IgD-negative memory B cell (primary cell): ENCODE measurements around the gene SFTPA2. TPM values are rescaled to one million over a fixed set of nuclear protein-coding genes. Genes with fewer than 3 reads are reported as not detected.
"Not testable (repeated sequence)": the region's sequence is repeated elsewhere in the genome, so short reads cannot be mapped to it uniquely, and the experiment has no call there.

ENCODE experiments used
- H3K27ac Mint-ChIP-seq, 3 donors: one replicate each; pipeline ENCODE4 v1.8.0; 2020 to 2022; ENCODE audit warnings: mild to moderate bottlenecking in 3 of 3, mixed read lengths in 3 of 3, moderate library complexity in 1 of 3
- H3K27me3 Mint-ChIP-seq: one replicate; pipeline ENCODE4 v1.8.0; 2021; ENCODE audit warnings: mixed read lengths
- H3K36me3 Mint-ChIP-seq: one replicate; pipeline ENCODE4 v1.8.0; 2020; ENCODE audit warnings: mild to moderate bottlenecking, mixed read lengths
- H3K4me1 Mint-ChIP-seq, 3 donors: one replicate each; pipeline ENCODE4 v1.8.0; 2020 to 2022; ENCODE audit warnings: mixed read lengths in 3 of 3, mild to moderate bottlenecking in 1 of 3
- H3K4me3 Mint-ChIP-seq, 4 donors: one replicate each; pipeline ENCODE4 v1.8.0; 2020 to 2022; ENCODE audit warnings: mild to moderate bottlenecking in 4 of 4, mixed read lengths in 4 of 4, moderate library complexity in 3 of 4
- H3K9me3 Mint-ChIP-seq, 3 donors: one replicate each; pipeline ENCODE4 v1.8.0; 2020 to 2021; ENCODE audit warnings: mixed read lengths in 3 of 3, mild to moderate bottlenecking in 1 of 3
- polyA plus RNA-seq: library from polyadenylated mRNA; unstranded; fragments of 300-500 nt; fragmentation: Illumina TruSeq; gene quantifications from one replicate; pipeline ENCODE4 v1.2.3, GENCODE V29; 2021

The SFTPA2 gene
- not detected for polyA plus RNA-seq

GRCh38 chr10:79560160-79560709 lies at the start of gene SFTPA2:
SFTPA2 (minus strand) TSS chr10:79560407; CDS start chr10:79559483, 924 bp downstream.
- H3K27ac Mint-ChIP-seq: no peak within 1 kb of the TSS
- peaks cover 0 to 5% (median 1%) of the 10 kb centered on the region in 3 donors for H3K4me1 Mint-ChIP-seq
- no peaks in the 10 kb centered on the region for H3K9me3 Mint-ChIP-seq
- no peaks in the 10 kb centered on the region for H3K36me3 Mint-ChIP-seq
- H3K4me3 Mint-ChIP-seq: no peak within 1 kb of the TSS
- H3K27me3 Mint-ChIP-seq: peaks cover 11% of the 10 kb centered on the region

GRCh38 chr10:79608505-79609375 lies 48.5 kb upstream of the SFTPA2 start:
- H3K27me3 Mint-ChIP-seq: peaks cover 1% of the 10 kb centered on the region
- no peak overlapping the region for H3K4me3 Mint-ChIP-seq
- H3K9me3 Mint-ChIP-seq: no peaks in the 10 kb centered on the region
- H3K36me3 Mint-ChIP-seq: peaks cover 1% of the 10 kb centered on the region
- H3K27ac Mint-ChIP-seq: no peak overlapping the region
- H3K4me1 Mint-ChIP-seq: no peaks in the 10 kb centered on the region

- Mint-ChIP-seq H3K27me3 (peaks cover 1% of the 10 kb centered on the region), H3K4me1 (peaks cover 0 to 3% (median 3%) of the 10 kb centered on the region in 3 donors), H3K27ac (peak overlapping the region in 1 of 3 donors; percentile 65), H3K4me3 (no peak overlapping the region), H3K36me3 (peaks cover 1% of the 10 kb centered on the region), H3K9me3 (no peaks in the 10 kb centered on the region)
Measured at GRCh38 chr10:79605308-79605707, 45.1 kb upstream of the SFTPA2 start.

- Mint-ChIP-seq H3K36me3 (peaks cover 1% of the 10 kb centered on the region), H3K27ac (no peak overlapping the region), H3K4me1 (peaks cover 0 to 3% (median 3%) of the 10 kb centered on the region in 3 donors), H3K4me3 (no peak overlapping the region), H3K27me3 (peaks cover 1% of the 10 kb centered on the region), H3K9me3 (no peaks in the 10 kb centered on the region)
Measured at GRCh38 chr10:79604294-79604693, 44.1 kb upstream of the SFTPA2 start.

- peaks cover 0 to 8% (median 3%) of the 10 kb centered on the region in 3 donors for H3K9me3 Mint-ChIP-seq
Measured at GRCh38 chr10:79602953-79603352, 42.7 kb upstream of the SFTPA2 start.

GRCh38 chr10:79601939-79602338 lies 41.7 kb upstream of the SFTPA2 start:
- Mint-ChIP-seq H3K27me3 (peaks cover 1% of the 10 kb centered on the region), H3K36me3 (peaks cover 3% of the 10 kb centered on the region)

More at GRCh38 chr10:79602953-79603352, 42.7 kb upstream of the SFTPA2 start:
- no peak overlapping the region for H3K27ac Mint-ChIP-seq
- no peak overlapping the region for H3K4me3 Mint-ChIP-seq
- H3K27me3 Mint-ChIP-seq: peaks cover 1% of the 10 kb centered on the region
- peaks cover 0 to 3% (median 3%) of the 10 kb centered on the region in 3 donors for H3K4me1 Mint-ChIP-seq
- H3K36me3 Mint-ChIP-seq: no peaks in the 10 kb centered on the region

GRCh38 chr10:79599644-79600043 lies 39.4 kb upstream of the SFTPA2 start:
- not testable (repeated sequence) for H3K27ac Mint-ChIP-seq, H3K27me3 Mint-ChIP-seq, H3K4me1 Mint-ChIP-seq, H3K36me3 Mint-ChIP-seq
- Mint-ChIP-seq H3K4me3 (peak overlapping the region in 1 of 4 donors; percentile 64), H3K9me3 (peaks cover 4 to 17% (median 8%) of the 10 kb centered on the region in 3 donors)

More at GRCh38 chr10:79601939-79602338, 41.7 kb upstream of the SFTPA2 start:
- H3K4me1 Mint-ChIP-seq: peaks cover 0 to 3% (median 3%) of the 10 kb centered on the region in 3 donors
- H3K4me3 Mint-ChIP-seq: no peak overlapping the region
- H3K9me3 Mint-ChIP-seq: peaks cover 2 to 17% (median 6%) of the 10 kb centered on the region in 3 donors
- H3K27ac Mint-ChIP-seq: peak overlapping the region in 1 of 3 donors; percentile 18

- Mint-ChIP-seq H3K27ac (no peak overlapping the region), H3K36me3 (peaks cover 3% of the 10 kb centered on the region), H3K4me1 (no peaks in the 10 kb centered on the region), H3K27me3 (peaks cover 7% of the 10 kb centered on the region), H3K4me3 (no peak overlapping the region), H3K9me3 (peaks cover 4 to 17% (median 8%) of the 10 kb centered on the region in 3 donors)
Measured at GRCh38 chr10:79595510-79595909, 35.3 kb upstream of the SFTPA2 start.

- not testable (repeated sequence) for H3K36me3 Mint-ChIP-seq, H3K27me3 Mint-ChIP-seq, H3K4me1 Mint-ChIP-seq
- peak overlapping the region in 1 of 3 donors; percentile 47 for H3K27ac Mint-ChIP-seq
- H3K9me3 Mint-ChIP-seq: peaks cover 4 to 17% (median 8%) of the 10 kb centered on the region in 3 donors
- peak overlapping the region in 1 of 4 donors; percentile 49 for H3K4me3 Mint-ChIP-seq
Measured at GRCh38 chr10:79594565-79594964, 34.4 kb upstream of the SFTPA2 start.

GRCh38 chr10:79593377-79593776 lies 33.2 kb upstream of the SFTPA2 start:
- Mint-ChIP-seq H3K27ac (no peak overlapping the region), H3K4me3 (no peak overlapping the region), H3K4me1 (no peaks in the 10 kb centered on the region)

GRCh38 chr10:79588800-79589199 lies 28.6 kb upstream of the SFTPA2 start:
- H3K36me3 Mint-ChIP-seq: no peaks in the 10 kb centered on the region
- H3K9me3 Mint-ChIP-seq: no peaks in the 10 kb centered on the region
- H3K4me1 Mint-ChIP-seq: no peaks in the 10 kb centered on the region
- no peak overlapping the region for H3K27ac Mint-ChIP-seq
- no peak overlapping the region for H3K4me3 Mint-ChIP-seq
- peaks cover 12% of the 10 kb centered on the region for H3K27me3 Mint-ChIP-seq

More at GRCh38 chr10:79593377-79593776, 33.2 kb upstream of the SFTPA2 start:
- Mint-ChIP-seq H3K9me3 (peaks cover 4 to 13% (median 4%) of the 10 kb centered on the region in 3 donors), H3K27me3 (peaks cover 11% of the 10 kb centered on the region), H3K36me3 (peaks cover 3% of the 10 kb centered on the region)

GRCh38 chr10:79586933-79587332 lies 26.7 kb upstream of the SFTPA2 start:
- Mint-ChIP-seq H3K9me3 (peaks cover 0 to 2% (median 0%) of the 10 kb centered on the region in 3 donors), H3K36me3 (no peaks in the 10 kb centered on the region), H3K4me1 (no peaks in the 10 kb centered on the region)

GRCh38 chr10:79585870-79586527 lies 25.8 kb upstream of the SFTPA2 start:
- Mint-ChIP-seq H3K36me3 (no peaks in the 10 kb centered on the region), H3K4me1 (no peaks in the 10 kb centered on the region), H3K9me3 (peaks cover 0 to 2% (median 0%) of the 10 kb centered on the region in 3 donors)

More at GRCh38 chr10:79586933-79587332, 26.7 kb upstream of the SFTPA2 start:
- Mint-ChIP-seq H3K27ac (no peak overlapping the region), H3K4me3 (no peak overlapping the region), H3K27me3 (peaks cover 12% of the 10 kb centered on the region)

GRCh38 chr10:79583488-79584024 lies 23.3 kb upstream of the SFTPA2 start:
- H3K9me3 Mint-ChIP-seq: peaks cover 0 to 2% (median 0%) of the 10 kb centered on the region in 3 donors
- no peak overlapping the region for H3K27ac Mint-ChIP-seq
- H3K4me3 Mint-ChIP-seq: no peak overlapping the region
- peaks cover 8% of the 10 kb centered on the region for H3K27me3 Mint-ChIP-seq
- no peaks in the 10 kb centered on the region for H3K36me3 Mint-ChIP-seq
- no peaks in the 10 kb centered on the region for H3K4me1 Mint-ChIP-seq

More at GRCh38 chr10:79585870-79586527, 25.8 kb upstream of the SFTPA2 start:
- Mint-ChIP-seq H3K27ac (no peak overlapping the region), H3K4me3 (no peak overlapping the region), H3K27me3 (peaks cover 11% of the 10 kb centered on the region)

- not testable (repeated sequence) for H3K4me1 Mint-ChIP-seq, H3K9me3 Mint-ChIP-seq, H3K36me3 Mint-ChIP-seq, H3K4me3 Mint-ChIP-seq, H3K27me3 Mint-ChIP-seq, H3K27ac Mint-ChIP-seq
Measured at GRCh38 chr10:79582954-79583353, 22.7 kb upstream of the SFTPA2 start.
